ENCODE results near the gene VMAC.

Gene VMAC

DNA sequence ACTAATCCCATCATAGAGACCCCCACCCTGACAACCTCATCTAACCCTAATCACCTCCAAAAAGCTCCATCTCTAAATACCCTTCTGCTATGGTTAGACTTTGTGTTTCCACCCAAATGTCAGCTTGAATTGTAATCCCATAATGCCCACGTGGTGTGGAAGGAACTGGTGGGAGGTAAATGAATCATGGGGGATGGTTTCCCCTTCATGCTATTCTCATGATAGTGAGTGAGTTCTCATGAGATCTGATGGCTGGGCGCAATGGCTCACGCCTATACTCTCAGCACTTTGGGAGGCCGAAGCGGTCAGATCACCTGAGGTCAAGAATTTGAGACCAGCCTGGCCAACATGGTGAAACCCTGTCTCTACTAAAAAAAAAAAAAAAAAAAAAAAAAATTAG is 2.6 kb downstream of the VMAC start:
- no peak for DNase-seq

DNA sequence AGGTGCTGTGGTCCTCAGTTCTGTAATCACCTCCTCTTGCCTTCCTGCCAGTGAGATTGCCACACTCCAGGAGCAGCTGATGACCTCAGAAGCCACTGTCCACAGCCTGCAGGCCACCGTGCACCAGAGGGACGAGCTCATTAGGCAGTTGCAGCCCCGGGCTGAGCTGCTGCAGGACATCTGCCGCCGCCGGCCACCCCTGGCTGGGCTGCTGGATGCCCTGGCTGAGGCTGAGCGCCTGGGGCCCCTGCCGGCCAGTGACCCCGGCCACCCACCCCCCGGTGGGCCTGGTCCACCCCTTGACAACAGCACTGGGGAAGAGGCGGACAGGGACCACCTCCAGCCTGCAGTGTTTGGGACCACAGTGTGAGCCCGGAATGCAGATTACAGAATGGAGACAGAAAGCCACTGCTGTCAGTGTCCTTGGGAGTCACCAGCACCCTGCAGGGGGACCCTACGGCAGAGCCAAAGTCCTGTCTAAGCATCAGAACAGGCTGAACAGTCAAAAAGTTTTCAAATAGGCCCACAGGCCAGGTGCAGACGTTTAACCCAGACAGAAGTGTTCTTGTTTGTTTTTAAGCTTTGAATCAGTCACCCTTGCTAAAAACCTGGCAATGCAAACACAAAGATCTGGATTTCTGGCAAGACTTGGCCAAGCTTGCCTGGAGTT is 4.2 kb downstream of the VMAC start:
- DNase-seq: no peak

DNA sequence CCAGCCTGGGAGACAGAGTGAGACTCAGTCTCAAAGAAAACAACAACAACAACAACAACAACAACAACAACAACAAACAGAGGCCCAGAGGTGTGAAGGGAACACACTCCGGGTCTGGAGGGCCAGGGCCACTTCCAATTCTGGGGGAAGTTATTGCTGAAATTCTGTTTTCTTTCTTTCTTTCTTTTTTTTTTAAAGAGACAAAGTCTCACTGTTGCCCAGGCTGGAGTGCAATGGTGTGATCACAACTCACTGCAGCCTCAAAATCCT is 5.9 kb downstream of the VMAC start:
- no peak for DNase-seq

DNA sequence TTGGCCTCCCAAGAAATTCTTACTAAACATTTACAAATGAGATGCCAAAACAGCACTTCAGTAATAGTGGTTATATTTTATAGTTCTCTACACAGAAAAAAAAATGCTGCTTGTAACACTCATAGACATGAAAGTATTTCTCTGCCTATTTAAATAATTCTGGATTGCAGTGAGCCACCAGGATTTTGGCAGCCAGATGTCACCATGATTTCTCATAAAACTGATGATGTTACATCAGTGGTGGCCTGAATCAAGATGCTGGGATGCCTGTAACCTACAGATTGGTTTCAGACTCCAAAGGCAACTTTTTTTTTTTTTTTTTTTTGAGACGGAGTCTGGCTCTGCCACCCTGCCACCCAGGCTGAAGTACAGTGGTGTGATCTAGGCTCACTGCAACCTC is 6.7 kb downstream of the VMAC start:
- no peak for DNase-seq

DNA sequence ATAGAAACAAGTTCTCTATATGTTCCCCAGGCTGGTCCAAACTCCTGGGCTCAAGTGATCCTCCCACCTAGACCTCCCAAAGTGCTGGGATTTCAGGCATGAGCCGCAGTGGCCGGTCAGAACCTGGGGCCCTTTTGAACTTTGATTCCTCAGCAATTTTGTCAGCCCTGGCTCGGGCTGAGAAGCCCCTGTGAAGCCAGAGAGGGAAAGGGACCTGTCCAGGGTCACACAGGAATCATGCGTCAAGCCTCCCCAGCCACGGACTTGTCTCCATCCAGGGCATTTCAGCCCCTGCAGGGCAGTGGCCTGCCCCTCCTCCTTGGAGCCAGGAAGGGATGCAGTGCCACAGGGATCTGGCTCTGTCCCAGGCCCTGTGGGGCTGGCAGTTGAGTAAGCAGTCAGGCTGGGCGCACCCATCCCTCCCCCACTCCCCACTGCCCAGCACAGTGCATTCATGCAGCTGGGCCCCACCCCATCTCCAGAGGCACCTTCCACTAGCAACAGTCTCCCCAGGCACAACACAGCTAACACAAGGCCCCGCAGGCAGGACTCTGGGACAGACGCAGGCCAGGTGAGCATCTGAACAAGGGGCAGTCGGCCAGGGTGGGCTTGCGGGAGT is 9.2 kb downstream of the VMAC start, which contains the start of gene CAPS:
Gene CAPS (plus strand): TSS at position 516 of the 619 bp plus-strand sequence. CDS start 153 bp downstream, outside the sequence.
- no peak for DNase-seq

DNA sequence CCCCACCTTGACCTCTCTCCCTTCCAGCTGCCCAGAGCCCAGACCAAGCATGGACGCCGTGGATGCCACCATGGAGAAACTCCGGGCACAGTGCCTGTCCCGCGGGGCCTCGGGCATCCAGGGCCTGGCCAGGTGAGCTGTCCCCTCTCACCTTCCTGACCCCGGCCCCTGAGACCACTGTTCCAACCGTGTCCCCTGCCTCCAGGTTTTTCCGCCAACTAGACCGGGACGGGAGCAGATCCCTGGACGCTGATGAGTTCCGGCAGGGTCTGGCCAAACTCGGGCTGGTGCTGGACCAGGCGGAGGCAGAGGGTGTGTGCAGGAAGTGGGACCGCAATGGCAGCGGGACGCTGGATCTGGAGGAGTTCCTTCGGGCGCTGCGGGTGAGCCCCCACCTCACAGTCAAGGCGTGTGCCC is 9.7 kb downstream of the VMAC start:
- no peak for DNase-seq

DNA sequence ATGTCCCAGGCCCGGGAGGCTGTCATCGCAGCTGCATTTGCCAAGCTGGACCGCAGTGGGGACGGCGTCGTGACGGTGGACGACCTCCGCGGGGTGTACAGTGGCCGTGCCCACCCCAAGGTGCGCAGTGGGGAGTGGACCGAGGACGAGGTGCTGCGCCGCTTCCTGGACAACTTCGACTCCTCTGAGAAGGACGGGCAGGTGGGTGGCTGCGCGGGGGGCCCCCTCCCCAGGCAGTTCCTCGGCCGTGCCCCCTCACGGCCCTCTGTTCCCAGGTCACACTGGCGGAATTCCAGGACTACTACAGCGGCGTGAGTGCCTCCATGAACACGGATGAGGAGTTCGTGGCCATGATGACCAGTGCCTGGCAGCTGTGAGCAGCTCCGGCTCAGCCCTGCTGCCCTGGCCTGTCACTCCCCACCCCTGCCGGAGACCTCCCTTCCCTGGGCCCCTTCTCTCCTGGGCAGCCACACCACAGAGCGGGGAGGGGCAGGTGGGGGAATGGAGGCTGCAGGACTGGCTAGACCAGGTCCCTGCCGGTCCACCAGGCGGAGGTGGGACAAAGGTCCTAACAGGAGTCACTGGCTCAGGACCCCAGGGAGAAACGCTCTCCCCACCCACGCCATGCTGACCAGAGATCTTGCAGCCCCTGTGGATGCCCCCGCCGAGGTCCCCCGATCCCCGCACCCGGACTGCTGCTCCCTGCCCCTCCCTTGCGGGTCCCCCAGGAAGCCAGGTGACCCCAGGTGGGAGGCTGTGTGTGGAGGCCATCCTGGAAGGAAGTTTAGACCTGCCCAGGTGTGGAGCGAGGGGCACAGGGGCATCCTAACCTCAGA is 10.5 kb downstream of the VMAC start:
- no peak for DNase-seq

DNA sequence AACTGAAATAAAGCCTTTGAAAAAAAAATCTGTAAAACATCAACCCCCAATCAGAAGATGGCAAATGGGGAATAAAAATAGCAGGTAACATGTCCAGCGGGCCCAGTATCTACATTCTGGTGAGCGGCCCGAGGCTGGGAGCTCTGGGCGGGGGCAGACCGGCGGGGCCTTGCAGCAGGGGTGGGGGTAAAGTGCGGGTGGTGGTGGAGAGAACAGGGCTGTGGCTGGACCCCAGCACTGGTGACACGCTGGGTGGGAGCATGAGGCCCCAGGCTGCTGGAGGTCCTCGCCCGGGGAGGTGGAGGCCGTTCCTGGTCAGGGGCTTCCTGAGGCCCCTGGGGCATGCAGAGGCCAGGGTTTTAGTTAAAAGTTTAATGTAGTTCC is 11.1 kb downstream of the VMAC start:
- no peak for DNase-seq

DNA sequence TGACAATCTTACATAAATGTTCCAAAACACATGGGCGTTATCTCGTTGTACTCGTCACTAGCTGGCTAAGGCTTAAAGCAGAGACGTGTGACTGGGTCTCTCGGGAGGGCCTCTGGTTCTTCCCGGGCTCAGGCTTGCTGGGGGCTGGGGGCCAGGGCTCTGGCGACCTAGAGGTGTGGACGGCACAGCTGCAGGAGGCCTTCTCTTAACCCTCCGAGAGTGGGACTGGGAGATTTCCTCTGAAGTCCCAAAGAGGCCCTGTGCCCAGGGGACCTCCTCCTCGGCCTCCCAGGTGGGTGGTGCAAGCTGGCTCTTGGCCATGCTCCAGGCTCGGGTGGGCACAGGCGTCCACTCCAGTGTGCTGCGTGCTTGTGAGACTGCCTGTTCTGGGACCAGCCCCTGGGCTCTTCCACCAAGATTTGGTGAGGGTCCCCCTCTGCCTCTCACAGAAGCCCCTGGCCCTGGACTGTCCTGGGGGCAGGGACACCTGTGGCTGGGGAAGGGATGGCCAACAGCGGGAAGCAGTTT is 11.6 kb downstream of the VMAC start:
- no peak for DNase-seq

DNA sequence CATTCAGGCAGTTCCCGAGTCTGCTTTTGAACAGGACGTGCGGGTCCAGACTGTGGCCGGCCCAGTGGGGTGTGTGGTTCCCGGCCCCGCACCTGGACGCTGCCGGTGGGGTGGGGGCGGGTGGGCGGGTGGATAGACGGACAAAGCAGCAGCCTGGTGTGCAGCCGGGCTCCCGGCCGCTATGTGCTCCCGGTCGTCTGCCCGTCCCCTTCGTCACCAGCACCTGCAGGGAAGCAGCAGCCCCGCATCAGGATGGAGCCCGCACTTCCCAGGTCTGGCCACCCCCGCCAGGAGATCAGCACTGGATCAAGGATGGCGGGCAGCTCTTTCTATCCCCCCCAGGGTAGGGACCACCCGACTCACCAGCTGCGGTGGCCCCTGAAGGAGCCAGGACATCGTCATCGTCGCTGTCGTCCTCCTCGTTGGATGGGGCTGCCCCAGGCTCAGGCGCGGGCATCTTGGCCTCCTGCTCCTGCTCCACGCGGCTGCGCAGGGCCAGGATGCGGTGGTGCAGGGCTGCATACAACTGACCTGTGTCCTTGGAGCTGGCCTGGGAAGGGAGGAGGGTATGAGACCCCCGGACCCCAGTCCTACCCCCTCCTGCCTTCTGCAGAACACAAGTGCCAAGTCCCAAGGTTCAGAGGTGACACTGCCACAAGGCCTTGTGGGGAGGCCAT is 12.9 kb downstream of the VMAC start:
- no peak for DNase-seq

DNA sequence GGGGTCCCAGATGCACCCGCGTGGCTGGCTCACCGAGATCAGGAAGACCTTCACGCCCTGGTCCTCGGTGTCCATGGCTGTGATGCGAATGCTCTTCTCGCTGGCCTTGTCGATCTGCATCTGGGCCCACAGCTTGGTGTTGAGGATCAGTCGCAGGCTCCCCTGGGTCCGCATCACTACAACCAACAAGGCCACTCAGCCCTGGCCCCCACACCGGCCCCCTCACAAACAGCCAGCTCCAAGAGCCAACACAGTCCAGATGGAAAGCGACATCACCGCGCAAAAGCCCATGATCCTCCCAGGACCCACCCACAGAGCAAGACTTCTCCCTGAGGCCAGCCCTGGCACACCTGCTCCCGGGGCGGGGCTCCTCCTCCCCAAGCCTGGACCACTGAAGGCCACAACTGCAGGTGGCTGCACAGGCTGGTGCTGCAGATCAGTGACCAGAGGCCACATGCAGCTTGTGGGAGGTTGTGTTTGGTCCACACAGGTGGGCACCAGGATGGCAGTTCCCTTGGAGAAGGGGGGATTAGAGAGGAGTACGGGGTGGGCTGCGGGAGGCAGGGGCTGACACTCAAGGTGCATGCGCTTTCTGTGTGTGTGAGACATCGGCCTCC is 13.9 kb downstream of the VMAC start:
- DNase-seq: no peak

DNA sequence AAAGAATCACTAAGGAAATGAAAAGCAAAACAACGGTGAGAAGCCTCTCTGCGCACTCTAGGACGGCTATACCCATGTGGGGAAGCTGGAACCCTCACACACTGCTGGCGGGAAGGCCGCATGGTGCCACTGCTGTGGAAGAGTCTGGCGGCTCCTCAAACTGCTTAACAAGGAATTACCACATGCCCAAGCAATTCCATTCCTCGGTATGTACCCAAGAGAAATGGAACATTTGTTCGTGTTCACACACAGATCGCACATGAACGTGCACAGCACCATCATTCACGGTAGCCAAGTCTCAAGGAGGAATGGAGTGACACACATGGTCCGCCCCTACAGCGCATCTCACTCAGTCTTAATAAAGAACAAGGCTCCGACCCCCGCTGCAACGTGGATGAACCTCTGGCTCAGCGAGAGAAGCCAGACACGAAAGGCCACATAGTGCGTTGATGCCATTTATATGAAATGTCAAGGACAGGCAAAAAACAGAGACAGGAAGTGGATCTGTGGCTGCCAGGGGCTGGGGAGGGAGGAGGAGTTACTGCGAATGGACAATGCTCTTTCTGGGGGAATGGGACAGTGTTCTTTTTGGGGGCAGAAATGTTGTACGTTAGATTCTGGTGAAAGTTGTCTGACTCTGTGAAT is 17.0 kb downstream of the VMAC start:
- DNase-seq: no peak

DNA sequence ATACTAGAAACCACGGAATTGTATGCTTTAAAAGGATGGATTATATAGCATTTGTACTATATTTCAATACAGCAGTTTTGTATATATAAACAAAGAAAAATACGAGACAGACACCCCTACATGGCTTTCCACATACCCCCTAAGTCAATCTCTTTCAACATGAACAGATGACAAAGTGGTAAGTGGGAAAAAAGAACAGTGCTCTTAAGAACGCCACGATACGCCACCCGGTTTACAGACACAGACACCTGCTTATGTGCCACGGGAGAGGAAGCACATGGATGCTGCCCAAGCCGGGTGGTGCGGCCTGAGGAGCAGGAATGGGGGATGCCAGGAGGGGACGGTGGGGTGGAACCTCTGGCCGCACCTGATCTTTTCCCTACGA is 17.5 kb downstream of the VMAC start:
- DNase-seq: no peak

DNA sequence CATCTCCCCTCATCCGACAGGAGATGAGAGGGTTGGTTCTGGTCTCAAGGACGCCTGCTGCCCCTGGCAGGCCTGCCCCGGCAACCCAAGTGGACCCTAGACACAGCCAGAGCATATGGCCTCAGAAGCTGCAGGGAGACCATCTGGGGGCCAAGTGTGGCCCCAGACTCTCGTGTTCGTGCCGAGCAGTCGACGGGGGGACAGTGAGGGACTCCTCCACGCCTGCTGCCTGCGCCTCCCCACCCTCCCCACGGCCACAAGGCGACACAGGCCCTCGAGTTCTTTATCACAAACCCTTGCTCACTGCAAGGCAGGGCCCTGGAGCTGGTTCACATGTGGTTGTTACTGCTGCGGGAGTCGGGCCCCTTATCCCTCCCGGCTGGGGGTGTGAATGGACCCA is 18.7 kb downstream of the VMAC start:
- no peak for DNase-seq

DNA sequence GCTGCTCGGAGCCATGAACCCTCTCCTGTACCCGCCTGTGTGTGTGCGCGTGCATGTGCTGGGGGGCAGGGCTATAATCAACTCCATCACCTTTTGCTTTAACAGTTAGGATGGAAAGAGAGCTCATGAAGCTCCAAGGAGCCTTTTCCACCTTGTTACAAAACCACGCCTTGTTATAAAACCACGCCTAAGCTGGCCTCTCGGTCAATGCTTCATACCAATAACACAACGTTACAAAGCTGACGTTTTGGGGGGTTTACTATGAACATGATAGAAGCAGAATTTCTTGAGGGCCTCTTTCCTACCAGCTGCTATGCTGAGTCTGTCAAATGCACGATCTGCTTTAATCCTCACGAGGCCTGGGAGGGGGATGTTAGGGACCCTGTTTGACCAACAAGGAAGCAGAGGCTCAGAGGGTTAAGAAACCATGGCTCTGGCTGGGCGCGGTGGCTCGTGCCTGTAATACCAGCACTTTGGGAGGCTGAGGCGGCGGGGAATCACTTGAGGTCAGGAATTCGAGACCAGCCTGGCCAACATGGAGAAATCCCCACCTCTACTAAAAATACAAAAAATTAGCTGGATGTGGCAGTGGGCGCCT is 21.3 kb downstream of the VMAC start:
- DNase-seq: no peak

DNA sequence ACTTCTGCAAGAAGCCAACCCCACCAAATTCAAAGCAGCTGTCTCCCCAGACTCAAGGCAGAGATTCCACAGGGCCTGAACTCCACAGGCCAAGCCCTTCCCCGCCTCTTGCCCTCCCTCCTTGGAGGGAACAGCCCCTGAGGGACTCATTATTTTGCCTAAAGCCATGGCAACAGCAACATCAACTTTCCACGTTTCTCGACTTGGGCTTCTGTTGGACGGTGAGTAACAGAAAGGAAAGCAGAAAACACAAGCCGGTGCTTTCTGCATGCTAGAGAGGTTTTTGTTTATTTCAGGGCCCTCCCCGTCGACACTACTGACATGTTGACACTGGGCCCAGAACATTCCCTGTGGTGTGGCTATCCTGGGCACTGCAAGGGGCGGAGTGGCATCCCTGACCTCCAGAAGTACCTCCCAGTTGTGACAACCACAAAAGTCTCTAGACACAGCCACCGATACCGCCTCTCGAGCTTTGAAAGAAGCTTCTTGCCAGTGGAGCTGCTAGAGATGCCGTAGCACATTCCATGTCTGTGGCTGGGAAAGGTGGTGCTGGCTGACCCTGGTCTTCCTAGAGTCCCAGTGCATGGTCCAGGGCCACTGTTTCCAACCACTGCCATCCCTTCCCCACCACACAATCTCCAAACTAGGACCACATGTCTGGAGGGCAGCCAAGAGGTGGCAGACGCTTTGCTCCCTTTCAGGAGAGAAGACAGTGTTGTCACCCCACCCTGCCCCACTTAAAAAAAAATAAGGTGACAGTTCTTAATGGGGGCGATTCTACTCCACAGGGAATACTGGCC is 22.2 kb downstream of the VMAC start:
- no peak for DNase-seq

DNA sequence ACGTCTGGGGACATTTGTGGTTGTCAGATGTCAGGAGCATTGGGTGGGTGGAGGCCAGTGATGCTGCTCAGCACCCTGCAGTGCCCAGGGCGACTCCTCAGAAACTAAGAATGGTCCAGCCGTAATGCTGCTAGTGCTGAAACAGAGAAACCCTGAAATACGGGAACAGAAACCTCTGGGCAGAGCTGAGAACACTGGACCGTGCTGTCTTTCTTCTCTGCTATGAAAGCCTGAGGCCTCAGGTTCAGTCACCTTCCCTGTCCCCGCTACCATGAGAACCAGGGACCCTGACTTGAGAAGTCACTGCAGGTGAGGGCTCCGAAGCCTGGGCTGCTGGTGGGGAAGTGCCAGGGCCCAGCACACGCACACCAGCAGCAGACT is 22.8 kb downstream of the VMAC start:
- no peak for DNase-seq

DNA sequence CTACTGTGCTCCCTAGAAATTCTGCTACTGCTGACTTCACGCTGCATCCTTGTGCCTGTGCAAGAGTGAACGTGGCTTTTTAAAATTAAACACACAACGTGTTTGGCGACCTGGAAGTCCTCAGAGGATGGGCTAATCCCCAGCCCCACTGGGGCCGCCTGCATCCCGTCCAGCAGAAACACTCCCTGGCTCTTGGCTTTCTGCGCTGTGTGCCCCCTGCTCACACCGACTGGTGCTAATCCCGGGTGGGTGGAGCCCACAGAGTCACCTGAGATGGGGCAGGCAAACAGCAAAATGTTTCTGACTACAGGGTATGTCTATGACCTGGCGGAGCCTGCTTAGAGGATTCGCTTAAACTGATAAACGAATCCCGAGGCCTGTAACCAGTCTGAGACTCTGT is 24.5 kb downstream of the VMAC start:
- no peak for DNase-seq

DNA sequence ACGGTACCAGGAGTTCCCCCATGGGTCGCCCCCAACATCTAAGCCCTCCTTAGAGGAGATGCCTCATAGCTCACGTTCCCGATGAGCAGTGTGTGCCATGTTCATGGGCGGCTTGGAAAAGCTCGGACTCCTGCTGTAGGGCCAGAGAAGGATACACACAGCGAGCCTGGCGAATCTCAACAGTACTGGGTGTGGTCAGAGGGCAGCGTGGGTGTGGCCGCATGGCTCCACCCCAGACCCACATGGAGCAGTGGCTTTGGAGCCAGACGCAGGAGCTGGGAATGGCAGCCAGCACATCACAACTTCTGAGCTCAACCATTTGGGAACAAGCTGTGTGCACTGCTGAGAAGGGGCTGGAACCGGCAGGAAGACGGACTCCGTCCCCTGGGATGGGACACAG is 25.0 kb downstream of the VMAC start:
- no peak for DNase-seq

DNA sequence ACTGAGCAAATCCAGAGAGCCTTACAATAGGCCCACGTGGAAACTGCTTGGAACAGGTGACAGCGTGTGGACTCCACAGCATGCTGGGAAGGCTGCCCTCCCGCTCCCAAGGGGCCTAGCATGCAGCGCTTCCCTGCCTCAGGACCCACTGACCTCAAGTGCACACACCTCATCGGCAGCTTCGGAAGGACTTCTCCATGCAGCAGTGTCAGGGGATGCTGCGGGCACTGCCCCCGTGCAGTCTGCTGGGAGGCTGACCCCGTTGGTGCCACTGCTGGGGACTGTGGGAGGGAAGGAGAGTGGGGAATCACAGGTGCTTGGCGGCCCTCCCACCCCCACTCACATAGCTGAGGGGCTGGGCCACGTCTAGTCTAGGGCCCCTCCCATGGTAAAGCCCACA is 26.6 kb downstream of the VMAC start:
- DNase-seq: no peak

DNA sequence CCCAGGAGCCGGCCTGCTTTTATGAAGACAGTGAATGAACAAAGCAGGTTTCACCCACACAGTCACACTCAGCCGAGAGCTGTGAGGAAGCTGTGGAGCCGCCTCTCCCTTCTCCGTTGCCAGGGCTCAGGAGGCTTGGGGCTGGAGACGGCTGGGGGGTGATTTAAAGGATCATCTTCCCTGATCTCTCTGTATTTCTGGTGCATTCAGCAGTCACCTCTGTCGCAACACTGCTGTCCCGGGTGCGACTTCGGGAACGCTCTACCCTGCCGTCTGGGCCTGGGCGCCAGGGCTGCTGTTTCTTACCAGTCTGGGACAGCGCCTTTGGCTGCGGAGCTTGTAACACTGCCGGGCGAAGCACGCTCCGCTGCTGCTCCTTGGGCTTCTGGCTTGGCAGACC is 27.5 kb downstream of the VMAC start:
- no peak for DNase-seq

Measured in GF-D8 (cell line).